Stimulated activated memory B cell treated with anti-CD40 and anti-IgM and Interleukin-4, amounts not matched to agents 10 μg/mL and 1 μg/mL and 100 μg/mL, for 72 hours (primary cell): ENCODE measurements around the gene EPSTI1.
A peak's percentile ranks its signal among the peaks of the same experiment; 100 is the strongest.

ENCODE experiments used
- ATAC-seq: fragments of 150-1000 bp; cut with Tn5 transposase; 2 replicates; pipeline ENCODE4 v1.10.0; 2021
- H3K27ac Mint-ChIP-seq: one replicate; pipeline ENCODE4 v1.8.0; 2022; ENCODE audit warnings: mild to moderate bottlenecking, mixed read lengths
- H3K27me3 Mint-ChIP-seq: one replicate; pipeline ENCODE4 v1.8.0; 2022; ENCODE audit warnings: mixed read lengths
- H3K36me3 Mint-ChIP-seq: one replicate; pipeline ENCODE4 v1.8.0; 2022; ENCODE audit warnings: mixed read lengths
- H3K4me1 Mint-ChIP-seq: one replicate; pipeline ENCODE4 v1.8.0; 2022; ENCODE audit warnings: mixed read lengths
- H3K4me3 Mint-ChIP-seq: one replicate; pipeline ENCODE4 v1.8.0; 2022; ENCODE audit warnings: mild to moderate bottlenecking, moderate library complexity, mixed read lengths
- H3K9me3 Mint-ChIP-seq: one replicate; pipeline ENCODE4 v1.8.0; 2022; ENCODE audit warnings: mixed read lengths

EPSTI1 gene

DNA sequence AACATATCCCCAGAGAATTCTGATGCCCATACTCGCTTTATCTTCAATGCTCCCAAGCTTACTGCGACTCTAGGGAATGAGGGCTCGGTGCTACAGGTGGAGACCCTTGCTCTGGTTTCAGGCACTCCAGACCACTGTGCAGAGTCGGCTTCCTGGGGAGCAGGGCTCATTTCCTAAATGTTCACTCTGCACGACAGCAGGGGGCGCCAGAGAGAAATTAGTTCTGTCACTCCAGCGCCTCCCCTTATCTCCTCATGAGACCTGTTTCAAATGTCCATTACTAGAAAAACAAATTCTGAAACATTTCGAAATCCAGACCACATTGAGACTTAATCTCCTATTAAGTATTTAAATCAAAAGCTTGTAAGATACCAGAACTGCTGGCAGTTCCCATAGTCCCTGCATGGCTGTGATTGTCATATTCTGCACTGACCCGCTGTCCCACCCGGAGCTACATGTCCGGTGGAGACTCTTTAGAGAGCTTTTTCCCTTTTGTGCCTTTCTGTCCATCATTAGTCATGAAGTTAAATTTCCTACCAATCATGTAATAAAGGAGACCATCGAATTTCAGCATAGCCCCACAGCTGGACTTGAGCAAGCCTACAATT lies 22.4 kb downstream of the EPSTI1 start:
- no peak overlapping the region for H3K27ac Mint-ChIP-seq
- no peaks in the 10 kb centered on the region for H3K9me3 Mint-ChIP-seq
- H3K4me1 Mint-ChIP-seq: peaks cover 36% of the 10 kb centered on the region
- H3K36me3 Mint-ChIP-seq: peaks cover 14% of the 10 kb centered on the region
- ATAC-seq: peak; percentile 85
- no peaks in the 10 kb centered on the region for H3K27me3 Mint-ChIP-seq
- no peak overlapping the region for H3K4me3 Mint-ChIP-seq

DNA sequence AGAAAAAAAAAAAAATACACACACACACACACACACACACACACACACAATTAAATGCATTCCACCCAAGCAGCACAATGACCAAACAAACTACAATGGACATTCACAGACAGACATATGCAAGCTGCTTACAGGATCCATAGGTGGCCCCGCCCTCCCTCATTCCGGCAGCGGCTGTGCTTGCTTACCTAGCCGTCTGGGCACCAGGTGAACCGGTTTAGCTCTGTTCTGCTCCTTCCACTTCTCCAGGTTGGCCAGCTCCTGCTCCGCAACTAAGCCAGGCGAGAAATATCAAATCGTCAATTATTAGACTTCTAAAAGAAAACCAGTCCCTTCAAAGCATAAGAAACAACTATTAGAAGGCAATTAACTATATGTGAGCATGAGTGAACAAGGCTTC lies 23.1 kb downstream of the EPSTI1 start:
- Mint-ChIP-seq H3K4me3 (no peak overlapping the region), H3K4me1 (peaks cover 36% of the 10 kb centered on the region), H3K36me3 (peaks cover 12% of the 10 kb centered on the region), H3K27ac (no peak overlapping the region), H3K27me3 (no peaks in the 10 kb centered on the region), H3K9me3 (no peaks in the 10 kb centered on the region)
- no peak for ATAC-seq

DNA sequence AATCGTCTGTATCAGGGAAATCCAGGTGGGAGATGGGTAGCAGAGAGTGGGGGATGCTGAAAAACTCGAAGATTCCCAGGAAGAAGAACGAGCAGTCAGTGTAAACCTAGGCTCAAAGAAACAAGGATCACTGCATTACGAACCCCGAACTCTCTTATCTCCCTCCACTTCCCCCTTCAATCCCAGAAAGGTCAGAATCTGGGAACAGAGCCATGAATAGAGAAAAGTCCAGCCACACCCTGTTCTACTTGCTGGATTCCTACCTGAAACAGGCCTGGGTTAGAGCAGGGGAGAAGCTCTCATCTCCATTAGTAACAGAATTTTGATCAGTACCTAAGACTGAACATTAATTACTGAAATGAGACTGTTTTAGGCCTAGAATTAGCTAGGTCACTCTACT lies 24.4 kb downstream of the EPSTI1 start:
- peaks cover 36% of the 10 kb centered on the region for H3K4me1 Mint-ChIP-seq
- no peaks in the 10 kb centered on the region for H3K27me3 Mint-ChIP-seq
- ATAC-seq: no peak
- H3K36me3 Mint-ChIP-seq: peaks cover 23% of the 10 kb centered on the region
- no peaks in the 10 kb centered on the region for H3K9me3 Mint-ChIP-seq
- no peak overlapping the region for H3K27ac Mint-ChIP-seq
- no peak overlapping the region for H3K4me3 Mint-ChIP-seq

DNA sequence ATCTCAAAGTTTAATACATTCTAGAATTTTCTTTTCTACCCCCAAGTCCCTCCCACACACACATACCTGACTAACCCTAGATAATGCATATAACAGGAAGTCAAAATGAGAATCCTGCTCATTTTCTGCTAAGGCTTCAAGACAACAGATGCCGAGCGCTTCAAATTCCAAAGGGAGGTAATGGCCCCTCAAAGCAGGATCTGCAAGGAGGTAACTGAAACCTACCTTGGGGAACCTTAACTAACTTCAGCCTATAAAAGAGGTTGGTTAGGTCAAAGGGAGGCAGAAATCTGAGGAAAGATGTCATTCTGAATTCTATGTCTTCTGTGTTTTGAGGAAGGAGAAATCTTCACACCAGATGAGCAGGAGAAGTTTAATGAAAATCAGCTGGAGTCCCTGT lies 26.8 kb downstream of the EPSTI1 start:
- no peak overlapping the region for H3K27ac Mint-ChIP-seq
- H3K4me3 Mint-ChIP-seq: no peak overlapping the region
- H3K36me3 Mint-ChIP-seq: peaks cover 38% of the 10 kb centered on the region
- no peaks in the 10 kb centered on the region for H3K9me3 Mint-ChIP-seq
- no peak for ATAC-seq
- no peaks in the 10 kb centered on the region for H3K27me3 Mint-ChIP-seq
- peaks cover 14% of the 10 kb centered on the region for H3K4me1 Mint-ChIP-seq

DNA sequence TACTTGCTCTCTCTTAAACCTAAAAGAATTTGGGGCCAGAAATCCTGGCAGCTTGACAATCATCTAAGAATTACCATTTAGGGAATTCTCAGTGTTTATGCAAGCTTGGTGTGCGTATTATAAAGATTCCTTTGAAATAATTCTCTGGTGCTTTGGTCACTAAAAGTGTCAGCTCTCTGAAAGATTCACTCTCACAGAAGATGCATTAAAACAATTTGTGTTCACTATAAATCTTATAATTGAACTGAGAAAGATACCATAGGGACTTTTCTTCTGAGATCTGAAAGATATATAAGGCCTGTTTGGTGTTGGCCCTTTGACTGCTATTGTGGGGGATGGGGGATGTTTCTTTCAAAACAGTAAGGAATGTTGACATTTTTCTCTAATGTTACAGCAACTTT lies 27.3 kb downstream of the EPSTI1 start:
- ATAC-seq: no peak
- no peak overlapping the region for H3K27ac Mint-ChIP-seq
- H3K27me3 Mint-ChIP-seq: no peaks in the 10 kb centered on the region

DNA sequence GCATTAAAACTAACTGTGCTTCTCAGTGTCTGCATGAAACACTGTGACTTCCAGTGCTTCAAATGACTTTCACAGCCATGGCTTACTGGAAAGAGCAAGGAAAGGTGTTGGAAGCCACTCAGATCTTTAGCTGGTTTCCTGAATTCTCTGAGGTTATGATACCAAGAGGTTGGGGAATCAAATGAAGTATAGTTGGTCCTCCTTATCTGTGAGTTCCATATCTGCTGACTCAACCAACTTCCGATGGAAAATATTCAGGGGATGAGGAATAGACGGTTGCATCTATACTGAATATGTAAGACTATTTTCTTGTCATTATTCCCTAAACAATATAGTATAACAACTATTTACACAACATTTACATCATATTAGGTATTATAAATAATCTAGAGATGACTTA lies 32.4 kb downstream of the EPSTI1 start:
- Mint-ChIP-seq H3K27ac (no peak overlapping the region), H3K36me3 (peaks cover 74% of the 10 kb centered on the region)

More for the DNA sequence above, 27.3 kb downstream of the EPSTI1 start:
- Mint-ChIP-seq H3K4me3 (no peak overlapping the region), H3K4me1 (peaks cover 11% of the 10 kb centered on the region), H3K9me3 (no peaks in the 10 kb centered on the region), H3K36me3 (peaks cover 41% of the 10 kb centered on the region)

DNA sequence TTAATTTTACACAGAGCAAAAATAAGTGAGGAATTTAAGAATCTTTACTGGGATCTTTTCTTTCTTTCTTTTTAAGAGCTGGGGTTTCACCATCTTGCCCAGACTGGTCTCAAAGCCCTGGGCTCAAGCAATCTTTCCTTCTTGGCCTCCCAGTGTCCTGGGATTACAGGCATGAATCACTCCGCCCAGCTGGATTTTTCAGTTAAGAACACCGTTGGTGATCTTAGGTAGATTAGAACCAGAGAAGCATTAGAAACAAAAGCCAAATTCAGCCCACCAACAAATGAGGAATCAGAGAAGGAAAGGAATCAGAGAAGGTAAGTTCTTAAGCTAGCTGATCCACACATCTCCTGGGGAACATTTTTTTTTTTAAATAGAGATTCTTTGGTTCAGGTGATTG lies 34.2 kb downstream of the EPSTI1 start:
- Mint-ChIP-seq H3K9me3 (no peaks in the 10 kb centered on the region), H3K4me3 (no peak overlapping the region), H3K27ac (no peak overlapping the region), H3K27me3 (no peaks in the 10 kb centered on the region), H3K36me3 (peaks cover 80% of the 10 kb centered on the region), H3K4me1 (no peaks in the 10 kb centered on the region)
- no peak for ATAC-seq

More for the DNA sequence above, 32.4 kb downstream of the EPSTI1 start:
- Mint-ChIP-seq H3K4me3 (no peak overlapping the region), H3K9me3 (no peaks in the 10 kb centered on the region), H3K4me1 (no peaks in the 10 kb centered on the region), H3K27me3 (no peaks in the 10 kb centered on the region)
- no peak for ATAC-seq

DNA sequence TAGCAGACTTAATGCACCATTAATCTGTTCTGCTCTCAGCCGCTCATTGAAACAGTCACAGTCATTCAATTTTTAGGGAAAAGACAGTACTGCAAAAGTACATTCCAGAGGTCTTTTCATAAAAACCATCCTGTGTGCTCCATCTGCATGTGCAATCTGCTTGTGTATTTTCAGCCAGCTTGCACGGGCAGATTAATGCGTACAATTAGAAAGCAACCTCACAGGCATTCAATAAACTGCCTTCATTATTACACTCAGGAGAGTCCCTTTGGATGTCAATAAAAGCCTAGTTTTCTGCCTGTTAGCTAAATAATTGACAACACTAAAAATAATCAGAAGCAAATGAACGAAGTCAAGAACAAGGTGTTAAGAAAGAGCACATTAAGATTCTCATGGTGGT lies 41.9 kb downstream of the EPSTI1 start:
- Mint-ChIP-seq H3K27me3 (no peaks in the 10 kb centered on the region), H3K27ac (no peak overlapping the region), H3K4me1 (no peaks in the 10 kb centered on the region), H3K36me3 (peaks cover 85% of the 10 kb centered on the region), H3K4me3 (no peak overlapping the region), H3K9me3 (peaks cover 6% of the 10 kb centered on the region)
- no peak for ATAC-seq

DNA sequence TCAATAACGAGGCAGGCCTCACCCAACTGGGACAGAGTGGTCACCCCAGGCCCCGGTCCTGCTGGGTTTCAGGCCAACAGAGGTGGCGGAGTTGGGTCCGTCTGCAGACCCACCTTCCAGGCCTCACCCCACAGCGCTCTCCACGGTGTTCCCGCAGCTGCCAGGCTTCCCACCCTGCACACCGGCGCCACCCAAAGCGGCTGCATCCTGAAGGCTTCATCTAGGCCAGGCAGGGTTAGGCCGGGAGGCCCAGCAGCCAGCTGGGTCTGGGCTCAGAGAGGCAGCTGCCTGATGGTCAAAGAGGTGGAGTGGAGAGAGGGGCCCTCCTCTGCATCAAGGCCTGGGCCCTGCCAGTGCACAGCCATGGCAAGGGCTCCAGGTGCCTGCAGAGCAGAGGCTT lies 44.1 kb downstream of the EPSTI1 start:
- Mint-ChIP-seq H3K36me3 (peaks cover 86% of the 10 kb centered on the region), H3K27me3 (no peaks in the 10 kb centered on the region), H3K9me3 (peaks cover 6% of the 10 kb centered on the region), H3K27ac (no peak overlapping the region), H3K4me3 (no peak overlapping the region), H3K4me1 (no peaks in the 10 kb centered on the region)
- no peak for ATAC-seq

DNA sequence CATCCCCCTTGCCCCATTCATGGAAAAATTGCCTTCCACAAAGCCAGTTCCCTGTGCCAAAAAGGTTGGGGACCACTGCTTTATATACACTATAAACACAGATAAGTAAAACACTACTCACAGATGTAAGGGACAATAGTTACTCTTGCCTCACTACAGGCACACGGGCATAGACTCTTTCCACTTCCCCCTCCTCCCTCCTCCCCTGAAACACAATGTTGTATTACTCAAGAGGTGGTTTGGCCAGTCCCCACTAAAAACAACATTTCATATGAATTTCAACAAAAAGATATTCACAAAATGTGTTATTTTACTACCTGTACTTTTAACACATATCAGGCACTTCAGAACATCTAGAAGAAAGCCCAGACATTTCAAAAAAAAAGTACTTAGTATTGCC lies 45.1 kb downstream of the EPSTI1 start:
- Mint-ChIP-seq H3K27ac (no peak overlapping the region), H3K4me3 (no peak overlapping the region), H3K27me3 (no peaks in the 10 kb centered on the region), H3K4me1 (no peaks in the 10 kb centered on the region), H3K36me3 (peaks cover 78% of the 10 kb centered on the region), H3K9me3 (peaks cover 3% of the 10 kb centered on the region)
- ATAC-seq: no peak

DNA sequence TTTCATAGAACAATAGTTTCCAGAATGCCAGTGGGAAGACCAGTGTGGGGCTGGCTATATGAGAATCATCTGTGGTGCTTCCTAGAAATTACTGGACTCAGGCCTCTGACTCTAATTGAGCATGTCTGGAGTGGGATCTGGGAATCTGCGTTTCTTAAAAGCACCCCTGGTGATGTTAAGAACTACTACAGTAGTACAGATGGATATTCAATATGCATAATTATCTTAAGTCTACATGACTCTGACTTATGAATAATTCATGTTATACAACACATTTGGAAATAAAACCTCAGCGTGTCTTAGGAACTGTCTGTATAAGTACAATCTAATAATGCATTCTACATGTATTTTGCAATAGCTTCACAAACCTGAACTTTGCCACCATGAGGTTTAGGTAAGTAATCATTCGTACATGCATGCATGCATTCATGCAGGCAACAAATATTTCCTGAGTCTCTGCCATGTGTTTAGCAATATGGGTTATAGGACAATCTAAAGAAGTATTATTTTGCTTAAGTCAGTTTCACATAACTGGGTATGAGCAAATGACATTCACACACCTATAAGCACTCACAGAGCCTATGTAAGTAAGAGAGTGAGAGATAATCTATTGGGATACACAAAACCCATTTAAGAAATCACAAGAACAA lies 62.0 kb downstream of the EPSTI1 start:
- peaks cover 58% of the 10 kb centered on the region for H3K36me3 Mint-ChIP-seq
- no peak overlapping the region for H3K27ac Mint-ChIP-seq
- H3K4me1 Mint-ChIP-seq: no peaks in the 10 kb centered on the region
- H3K27me3 Mint-ChIP-seq: no peaks in the 10 kb centered on the region
- peaks cover 3% of the 10 kb centered on the region for H3K9me3 Mint-ChIP-seq
- ATAC-seq: no peak
- H3K4me3 Mint-ChIP-seq: no peak overlapping the region

DNA sequence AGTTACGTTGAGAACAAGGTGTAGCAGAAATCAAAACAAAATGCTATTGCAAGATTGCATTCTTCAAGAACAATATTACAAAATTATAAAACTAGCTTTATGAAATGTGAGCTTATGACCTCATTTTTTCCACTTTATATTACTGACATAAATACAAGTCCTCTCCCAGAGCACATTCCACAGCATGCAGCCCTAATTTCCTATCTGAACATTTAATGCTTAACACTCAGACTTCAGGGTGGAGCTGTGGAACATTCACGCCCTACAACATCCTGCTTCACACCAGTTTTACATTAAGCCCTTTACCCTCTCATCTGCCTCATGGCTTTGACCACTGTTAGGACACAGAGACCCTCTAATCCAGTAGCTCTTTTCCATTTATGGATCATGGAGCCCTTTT lies 65.5 kb downstream of the EPSTI1 start:
- no peak for ATAC-seq
- Mint-ChIP-seq H3K27me3 (no peaks in the 10 kb centered on the region), H3K4me3 (no peak overlapping the region), H3K4me1 (no peaks in the 10 kb centered on the region), H3K9me3 (peaks cover 3% of the 10 kb centered on the region), H3K36me3 (peaks cover 60% of the 10 kb centered on the region), H3K27ac (no peak overlapping the region)

DNA sequence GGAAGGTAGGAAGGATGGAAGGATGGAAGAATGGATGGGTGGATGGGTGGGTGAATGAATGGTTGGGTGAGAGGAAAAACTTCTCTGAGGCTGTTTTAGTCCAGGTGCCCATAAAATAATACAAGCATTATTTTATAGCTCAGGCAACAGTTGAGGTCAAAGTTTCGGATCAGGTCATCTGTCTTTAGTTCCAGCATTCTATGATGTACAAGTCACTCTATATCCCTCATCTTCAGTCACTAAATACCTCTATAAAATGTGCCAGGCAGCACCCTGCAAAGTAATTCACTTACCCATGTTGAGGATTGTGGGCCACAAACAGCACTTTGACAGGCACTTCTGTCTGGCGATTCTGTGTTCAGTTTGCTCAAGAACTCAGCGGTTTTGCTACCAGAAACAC lies 66.0 kb downstream of the EPSTI1 start:
- Mint-ChIP-seq H3K27ac (no peak overlapping the region), H3K27me3 (no peaks in the 10 kb centered on the region), H3K36me3 (peaks cover 63% of the 10 kb centered on the region), H3K4me3 (no peak overlapping the region), H3K4me1 (no peaks in the 10 kb centered on the region), H3K9me3 (peaks cover 3% of the 10 kb centered on the region)
- ATAC-seq: no peak

DNA sequence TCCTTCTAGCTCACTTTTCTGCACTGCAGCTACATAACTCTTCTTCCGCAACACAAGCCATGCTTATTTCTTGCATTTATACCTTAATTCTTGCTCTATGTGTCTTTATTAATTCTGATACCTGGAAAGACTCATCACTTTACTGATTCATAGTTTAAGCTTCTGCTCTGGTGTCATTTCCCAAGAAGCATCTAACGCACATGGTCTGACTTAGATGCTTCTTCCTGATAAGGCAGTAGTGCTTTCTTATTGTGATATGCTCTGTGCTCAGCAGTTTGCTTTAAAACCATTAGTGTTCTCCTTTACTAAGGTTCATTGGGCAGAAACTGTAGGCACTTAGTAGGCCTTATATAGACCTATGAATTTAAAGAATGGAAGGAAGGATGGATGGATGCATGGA lies 66.4 kb downstream of the EPSTI1 start:
- Mint-ChIP-seq H3K4me3 (no peak overlapping the region), H3K27ac (no peak overlapping the region), H3K9me3 (peaks cover 3% of the 10 kb centered on the region), H3K36me3 (peaks cover 66% of the 10 kb centered on the region), H3K27me3 (no peaks in the 10 kb centered on the region), H3K4me1 (no peaks in the 10 kb centered on the region)
- ATAC-seq: no peak

DNA sequence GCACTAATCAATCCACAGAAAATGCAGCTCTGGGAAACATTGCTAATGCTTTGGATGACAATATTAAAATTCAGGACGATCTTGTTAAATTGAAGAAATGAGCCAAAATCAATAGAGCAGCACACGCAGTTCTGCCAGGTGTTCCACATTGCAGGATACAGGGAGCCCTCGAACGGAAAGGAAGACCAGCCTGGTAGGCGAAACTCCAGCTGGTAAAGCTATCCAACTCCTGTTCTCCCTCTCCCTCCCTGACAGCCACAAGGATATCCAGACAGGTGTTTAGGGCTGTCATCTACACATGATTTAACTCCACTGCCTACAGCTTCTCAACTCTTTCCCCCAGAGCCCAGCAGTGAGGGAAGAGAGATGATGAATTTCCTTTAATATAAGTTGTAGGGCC lies 67.7 kb downstream of the EPSTI1 start:
- Mint-ChIP-seq H3K4me3 (no peak overlapping the region), H3K27me3 (no peaks in the 10 kb centered on the region), H3K4me1 (no peaks in the 10 kb centered on the region), H3K9me3 (peaks cover 1% of the 10 kb centered on the region), H3K27ac (no peak overlapping the region), H3K36me3 (peaks cover 76% of the 10 kb centered on the region)
- ATAC-seq: no peak

DNA sequence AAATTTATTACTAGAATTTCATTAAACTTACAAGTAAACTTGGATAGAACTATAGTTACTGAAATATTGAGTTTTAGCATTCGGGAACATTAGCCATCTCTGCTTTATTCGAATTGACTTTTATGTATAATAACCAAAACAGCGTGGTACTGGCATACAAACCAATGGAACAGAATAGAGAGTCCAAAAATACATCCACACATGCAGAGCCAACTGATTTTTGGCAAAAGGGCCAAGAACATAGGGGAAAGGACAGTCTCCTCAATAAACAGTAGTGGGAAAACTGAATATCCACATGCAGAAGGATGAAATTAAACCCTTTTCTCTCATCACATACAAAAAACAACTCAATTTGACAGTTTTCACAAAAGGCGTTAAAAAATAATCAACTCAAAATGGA lies 84.3 kb downstream of the EPSTI1 start:
- Mint-ChIP-seq H3K9me3 (no peaks in the 10 kb centered on the region), H3K27me3 (no peaks in the 10 kb centered on the region), H3K27ac (no peak overlapping the region), H3K4me3 (no peak overlapping the region), H3K4me1 (no peaks in the 10 kb centered on the region), H3K36me3 (peaks cover 56% of the 10 kb centered on the region)
- ATAC-seq: no peak
